ENCODE measurements around the gene RPTOR. TPM values are rescaled to one million over a fixed set of nuclear protein-coding genes. Genes with fewer than 3 reads are reported as not detected.

The RPTOR gene
- polyA plus RNA-seq, 1 of the 3 experiments (the other 2 are of a cell fraction): 14.9 TPM

DNA sequence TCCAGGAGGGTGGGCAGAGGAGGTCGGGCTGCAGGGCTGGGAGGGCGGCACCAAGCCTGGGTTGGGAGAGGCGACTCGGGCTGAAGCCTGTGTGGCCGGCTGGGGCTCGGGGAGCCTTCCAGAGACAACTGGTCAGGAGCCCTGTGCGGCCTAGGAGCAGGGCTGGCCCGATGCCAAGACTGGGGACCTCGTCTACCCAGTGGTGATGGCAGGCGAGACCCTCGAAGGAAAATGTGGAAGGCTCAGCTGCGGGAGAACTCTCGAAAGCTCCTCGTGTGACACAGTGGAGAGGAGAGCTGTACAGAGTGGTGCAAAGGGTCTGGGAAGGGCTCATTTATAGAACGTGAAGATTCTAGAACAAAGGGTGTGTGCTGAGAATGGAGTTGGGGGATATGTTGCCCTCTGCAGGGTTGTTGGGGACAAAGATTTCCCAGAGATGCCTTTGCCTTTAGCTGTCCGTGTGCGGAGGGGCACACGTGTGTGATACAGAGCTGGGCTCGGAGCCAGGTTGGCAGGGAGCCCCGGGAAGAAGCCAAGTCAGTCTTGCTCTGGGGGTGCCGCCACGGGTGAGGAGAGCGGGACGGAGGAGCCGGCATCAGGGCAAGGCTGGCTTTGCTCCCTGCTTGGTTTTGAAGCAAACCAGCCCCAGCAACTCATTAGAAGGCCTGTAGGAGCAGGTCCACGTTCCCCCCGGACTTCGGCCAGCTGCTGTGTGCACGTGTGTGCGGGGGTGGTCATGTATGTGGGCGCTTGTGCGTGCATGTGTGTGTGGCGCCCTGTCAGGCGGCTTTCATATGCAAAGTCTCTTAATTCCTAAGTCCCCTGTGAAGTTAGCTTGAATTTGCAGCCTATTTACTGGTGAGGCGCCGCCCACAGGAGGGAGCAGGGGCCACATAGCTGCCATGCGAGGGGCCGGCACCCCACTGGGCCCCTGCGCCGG lies 314.6 kb downstream of the RPTOR start:
- peaks cover 35 to 55% of the 10 kb centered on the region in 2 experiments for H3K4me1 ChIP-seq (ENCODE audit: control insufficient read depth in 1 of 2, insufficient read depth in 2 of 2, low read depth in 1 of 2, low read length in 1 of 2)
- 64% methylated on average over 36 of the region's 40 CpGs for WGBS (ENCODE audit: low lambda C conversion rate)
- H3K9me3 ChIP-seq: no peaks in the 10 kb centered on the region
- H3K9me2 ChIP-seq: no peaks in the 10 kb centered on the region
- H3K27me3 ChIP-seq (ENCODE audit: insufficient read depth): no peaks in the 10 kb centered on the region
- peaks cover 7% of the 10 kb centered on the region for H3F3A ChIP-seq (replicated peaks; ENCODE audit: insufficient read depth)
- peaks cover 4% of the 10 kb centered on the region in 2 experiments for H3K36me3 ChIP-seq (replicated peaks in 1 of 2; ENCODE audit: control insufficient read depth in 1 of 2, insufficient read depth in 2 of 2, low read length in 1 of 2)
- POLR2A ChIA-PET: interaction anchor here (0.7 to 2.3 kb wide), 5 partner anchors 13 to 405 kb away, joined by 3 to 9 read pairs (median 4); partner anchors contain the start of gene RPTOR
- no peak overlapping the region for H3K4me3 ChIP-seq (ENCODE audit: low read depth in 2 of 2, low read length in 1 of 2)
- CTCF ChIA-PET: interaction anchor here (0.6 to 3.7 kb wide), 41 partner anchors 9 to 1113 kb away, joined by 3 to 20 read pairs (median 4); partner anchors contain the start of gene NPTX1
- peak overlapping the region; percentile 38; the same call in 1 of the 2 replicates for H3K4me2 ChIP-seq
- no peak overlapping the region; the same call in 1 of the 2 replicates for H2AFZ ChIP-seq (ENCODE audit: low read depth)
- peak overlapping the region; percentile 72 to 96 for H3K27ac ChIP-seq (ENCODE audit: low read depth in 2 of 2, low read length in 1 of 2)
- DNase-seq: peak; percentile 88
- H4K20me1 ChIP-seq (ENCODE audit: insufficient read depth): no peaks in the 10 kb centered on the region
- H3K9ac ChIP-seq: peak overlapping the region; percentile 18; the same call in 1 of the 2 replicates
- no peaks in the 10 kb centered on the region for H3K79me2 ChIP-seq (ENCODE audit: insufficient read depth)
- peak; percentile 67 for TF ChIP-seq RCOR1 (IDR thresholded peaks at IDR 0.05; ENCODE audit: low read length)
- no peak for TF ChIP-seq RXRA (IDR thresholded peaks at IDR 0.05; ENCODE audit: borderline replicate concordance, low read depth)
- 0 out of 2 replicates have a peak, but pooled peaks have one; percentile 20 for TF ChIP-seq TEAD4 (IDR thresholded peaks at IDR 0.05; ENCODE audit: borderline replicate concordance, insufficient read depth)
- no peak; the same call in 1 of the 2 replicates for TF ChIP-seq JUND (IDR thresholded peaks at IDR 0.05)
- peak; percentile 97 for TF ChIP-seq MXI1 (IDR thresholded peaks at IDR 0.05; ENCODE audit: low read depth, low read length)
- TF ChIP-seq RAD21 (IDR thresholded peaks at IDR 0.05; ENCODE audit: low read length): peak; percentile 69
- no peak for TF ChIP-seq GABPA (IDR thresholded peaks at IDR 0.05; ENCODE audit: low read depth)
- TF ChIP-seq ZBTB33 (IDR thresholded peaks at IDR 0.05; ENCODE audit: borderline replicate concordance, low read depth): no peak
- TF ChIP-seq, protein P1, sequence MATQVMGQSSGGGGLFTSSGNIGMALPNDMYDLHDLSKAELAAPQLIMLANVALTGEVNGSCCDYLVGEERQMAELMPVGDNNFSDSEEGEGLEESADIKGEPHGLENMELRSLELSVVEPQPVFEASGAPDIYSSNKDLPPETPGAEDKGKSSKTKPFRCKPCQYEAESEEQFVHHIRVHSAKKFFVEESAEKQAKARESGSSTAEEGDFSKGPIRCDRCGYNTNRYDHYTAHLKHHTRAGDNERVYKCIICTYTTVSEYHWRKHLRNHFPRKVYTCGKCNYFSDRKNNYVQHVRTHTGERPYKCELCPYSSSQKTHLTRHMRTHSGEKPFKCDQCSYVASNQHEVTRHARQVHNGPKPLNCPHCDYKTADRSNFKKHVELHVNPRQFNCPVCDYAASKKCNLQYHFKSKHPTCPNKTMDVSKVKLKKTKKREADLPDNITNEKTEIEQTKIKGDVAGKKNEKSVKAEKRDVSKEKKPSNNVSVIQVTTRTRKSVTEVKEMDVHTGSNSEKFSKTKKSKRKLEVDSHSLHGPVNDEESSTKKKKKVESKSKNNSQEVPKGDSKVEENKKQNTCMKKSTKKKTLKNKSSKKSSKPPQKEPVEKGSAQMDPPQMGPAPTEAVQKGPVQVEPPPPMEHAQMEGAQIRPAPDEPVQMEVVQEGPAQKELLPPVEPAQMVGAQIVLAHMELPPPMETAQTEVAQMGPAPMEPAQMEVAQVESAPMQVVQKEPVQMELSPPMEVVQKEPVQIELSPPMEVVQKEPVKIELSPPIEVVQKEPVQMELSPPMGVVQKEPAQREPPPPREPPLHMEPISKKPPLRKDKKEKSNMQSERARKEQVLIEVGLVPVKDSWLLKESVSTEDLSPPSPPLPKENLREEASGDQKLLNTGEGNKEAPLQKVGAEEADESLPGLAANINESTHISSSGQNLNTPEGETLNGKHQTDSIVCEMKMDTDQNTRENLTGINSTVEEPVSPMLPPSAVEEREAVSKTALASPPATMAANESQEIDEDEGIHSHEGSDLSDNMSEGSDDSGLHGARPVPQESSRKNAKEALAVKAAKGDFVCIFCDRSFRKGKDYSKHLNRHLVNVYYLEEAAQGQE (IDR thresholded peaks at IDR 0.05; ENCODE audit: low read depth, low read length): 0 out of 2 replicates have a peak, but pooled peaks have one; percentile 21
- no peak for TF ChIP-seq FOXJ3 (CRISPR knock-in tag; IDR thresholded peaks at IDR 0.05)
- peak; percentile 42 for TF ChIP-seq CHD2 (IDR thresholded peaks at IDR 0.05; ENCODE audit: low read length, partially characterized antibody)
- TF ChIP-seq, protein P2, sequence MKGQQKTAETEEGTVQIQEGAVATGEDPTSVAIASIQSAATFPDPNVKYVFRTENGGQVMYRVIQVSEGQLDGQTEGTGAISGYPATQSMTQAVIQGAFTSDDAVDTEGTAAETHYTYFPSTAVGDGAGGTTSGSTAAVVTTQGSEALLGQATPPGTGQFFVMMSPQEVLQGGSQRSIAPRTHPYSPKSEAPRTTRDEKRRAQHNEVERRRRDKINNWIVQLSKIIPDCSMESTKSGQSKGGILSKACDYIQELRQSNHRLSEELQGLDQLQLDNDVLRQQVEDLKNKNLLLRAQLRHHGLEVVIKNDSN (IDR thresholded peaks at IDR 0.05; ENCODE audit: borderline replicate concordance, low read depth): no peak; the same call in 1 of the 2 replicates
- TF ChIP-seq, protein P3, sequence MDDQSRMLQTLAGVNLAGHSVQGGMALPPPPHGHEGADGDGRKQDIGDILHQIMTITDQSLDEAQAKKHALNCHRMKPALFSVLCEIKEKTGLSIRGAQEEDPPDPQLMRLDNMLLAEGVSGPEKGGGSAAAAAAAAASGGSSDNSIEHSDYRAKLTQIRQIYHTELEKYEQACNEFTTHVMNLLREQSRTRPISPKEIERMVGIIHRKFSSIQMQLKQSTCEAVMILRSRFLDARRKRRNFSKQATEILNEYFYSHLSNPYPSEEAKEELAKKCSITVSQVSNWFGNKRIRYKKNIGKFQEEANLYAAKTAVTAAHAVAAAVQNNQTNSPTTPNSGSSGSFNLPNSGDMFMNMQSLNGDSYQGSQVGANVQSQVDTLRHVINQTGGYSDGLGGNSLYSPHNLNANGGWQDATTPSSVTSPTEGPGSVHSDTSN (IDR thresholded peaks at IDR 0.05): peak; percentile 43; the same call in 1 of the 2 replicates
- peak; percentile 100 for TF ChIP-seq NFIC (IDR thresholded peaks at IDR 0.05; ENCODE audit: borderline replicate concordance)
- TF ChIP-seq MEF2A (IDR thresholded peaks at IDR 0.05; ENCODE audit: borderline replicate concordance, low read depth): no peak
- peak; percentile 60 for TF ChIP-seq CTCF (IDR thresholded peaks at IDR 0.05)
- TF ChIP-seq EP300 (IDR thresholded peaks at IDR 0.05; ENCODE audit: borderline replicate concordance in 1 of 2, low read depth in 1 of 2, low read length in 1 of 2): peak; percentile 62 to 63; a peak in 3 of 4 replicates
- TF ChIP-seq SMC3 (IDR thresholded peaks at IDR 0.05; ENCODE audit: low read depth, low read length): peak; percentile 53
- TF ChIP-seq MAX (IDR thresholded peaks at IDR 0.05; ENCODE audit: low read depth): peak; percentile 78
- TF ChIP-seq EZH2phosphoT487 (IDR thresholded peaks at IDR 0.05; ENCODE audit: borderline replicate concordance, low read depth): no peak
- TF ChIP-seq FOXM1 (IDR thresholded peaks at IDR 0.05; ENCODE audit: low read depth): no peak
